ENCODE results near the gene BHLHE23.

BHLHE23 gene

DNA sequence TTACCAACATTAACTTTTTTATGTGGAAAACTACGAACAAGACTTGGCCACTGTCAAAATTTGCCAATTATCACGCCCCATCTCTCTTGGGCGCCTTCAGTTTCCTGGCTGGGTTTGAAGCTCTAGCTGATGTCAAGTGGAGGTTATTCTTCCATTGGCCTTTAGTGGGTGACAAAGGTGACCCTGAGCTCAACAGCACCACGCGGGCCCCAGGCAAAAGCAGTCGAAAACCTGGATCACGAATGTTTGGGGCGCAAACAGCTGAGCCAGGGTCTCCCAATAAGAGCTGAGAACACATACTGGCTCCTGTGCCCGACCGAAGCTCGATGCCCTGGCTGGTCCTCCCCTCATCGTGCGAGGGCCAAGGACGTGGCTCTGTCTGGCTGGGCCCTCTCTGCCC lies 27.5 kb downstream of the BHLHE23 start:
- Mint-ChIP-seq H3K36me3 (ENCODE audit: low read depth) (no peaks in the 10 kb centered on the region), H3K4me1 (ENCODE audit: low read depth) (peaks cover 54% of the 10 kb centered on the region), H3K9me3 (no peaks in the 10 kb centered on the region), H3K27ac (no peak overlapping the region), H3K27me3 (peaks cover 97% of the 10 kb centered on the region), H3K4me3 (no peak overlapping the region)
- intact Hi-C loops (cut with micrococcal nuclease), result no loop called here

DNA sequence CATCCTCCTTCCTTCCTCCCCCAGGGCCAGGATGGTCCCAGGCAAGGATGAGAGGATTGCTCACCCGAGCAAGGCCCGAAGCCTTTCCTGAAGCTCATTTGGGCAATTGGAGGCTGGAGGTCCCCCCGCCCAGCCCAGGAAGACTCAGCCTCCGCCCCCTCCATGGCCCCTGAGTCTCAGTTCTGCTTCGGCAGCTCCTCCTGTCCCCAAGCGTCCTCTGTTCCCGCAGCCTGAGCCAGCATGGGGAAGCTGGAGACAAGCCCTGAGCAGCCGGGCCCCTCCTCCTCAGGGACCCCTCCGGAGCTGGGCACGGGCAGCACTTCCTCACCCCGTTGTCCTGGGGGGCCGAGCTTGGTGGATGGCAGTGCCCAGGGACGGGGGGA lies 28.2 kb downstream of the BHLHE23 start:
- peaks cover 54% of the 10 kb centered on the region for H3K4me1 Mint-ChIP-seq (ENCODE audit: low read depth)
- H3K27ac Mint-ChIP-seq, result peak overlapping the region; percentile 27
- H3K4me3 Mint-ChIP-seq, result peak overlapping the region; percentile 58

DNA sequence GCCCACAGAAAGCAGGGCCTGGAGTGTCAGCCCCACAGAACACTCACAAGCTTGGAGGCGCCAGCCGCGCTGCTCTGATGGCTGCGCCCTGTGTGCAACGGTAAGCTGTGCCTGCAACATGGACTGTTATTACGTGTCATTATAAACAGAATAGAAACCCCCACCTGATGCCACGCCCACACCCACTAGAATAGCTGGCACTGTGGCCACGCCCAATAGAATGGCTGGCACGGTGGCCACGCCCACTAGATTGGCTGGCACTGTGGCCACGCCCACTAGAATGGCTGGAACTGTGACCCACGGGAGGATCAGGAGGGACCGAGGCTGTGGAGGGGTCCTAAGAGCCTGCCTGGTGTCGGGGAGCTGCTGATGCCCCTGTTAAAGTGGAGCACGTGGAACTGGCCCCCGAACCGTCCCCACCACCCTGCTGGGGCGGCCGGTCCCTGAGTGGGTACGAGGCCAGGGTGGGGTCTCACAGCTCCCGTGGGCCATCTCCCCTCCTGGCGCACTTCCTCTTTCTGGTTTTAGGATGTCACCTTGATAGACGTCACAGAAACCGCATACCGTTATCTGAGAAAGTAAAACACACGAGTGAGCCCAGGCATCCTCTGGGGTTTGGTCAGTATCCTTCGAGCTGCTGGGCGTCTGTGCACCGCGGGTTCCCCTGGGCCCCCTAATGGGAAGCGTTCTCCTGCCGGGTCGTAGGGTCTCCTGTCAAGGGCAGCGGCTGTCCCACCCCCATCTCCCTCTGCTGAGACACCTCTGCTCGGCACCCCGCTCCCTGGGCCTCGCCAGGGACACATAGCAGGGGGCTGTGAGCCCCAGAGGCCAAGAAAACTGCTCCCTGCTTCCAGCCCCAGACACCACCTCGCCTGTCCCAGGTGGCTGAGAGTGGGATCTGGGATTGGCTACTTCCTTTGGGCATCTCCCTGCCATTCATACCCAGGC lies 28.9 kb downstream of the BHLHE23 start:
- peak overlapping the region; percentile 58 for H3K4me3 Mint-ChIP-seq
- intact Hi-C loops (cut with micrococcal nuclease), result no loop called here
- no peaks in the 10 kb centered on the region for H3K36me3 Mint-ChIP-seq (ENCODE audit: low read depth)
- H3K27ac Mint-ChIP-seq, result peak overlapping the region; percentile 27
- H3K9me3 Mint-ChIP-seq, result no peaks in the 10 kb centered on the region
- H3K27me3 Mint-ChIP-seq, result peaks cover 97% of the 10 kb centered on the region
- peaks cover 49% of the 10 kb centered on the region for H3K4me1 Mint-ChIP-seq (ENCODE audit: low read depth)

More for the DNA sequence above, 28.2 kb downstream of the BHLHE23 start:
- Mint-ChIP-seq H3K27me3 (peaks cover 97% of the 10 kb centered on the region), H3K9me3 (no peaks in the 10 kb centered on the region), H3K36me3 (ENCODE audit: low read depth) (no peaks in the 10 kb centered on the region)
- intact Hi-C loops (cut with micrococcal nuclease), result no loop called here

DNA sequence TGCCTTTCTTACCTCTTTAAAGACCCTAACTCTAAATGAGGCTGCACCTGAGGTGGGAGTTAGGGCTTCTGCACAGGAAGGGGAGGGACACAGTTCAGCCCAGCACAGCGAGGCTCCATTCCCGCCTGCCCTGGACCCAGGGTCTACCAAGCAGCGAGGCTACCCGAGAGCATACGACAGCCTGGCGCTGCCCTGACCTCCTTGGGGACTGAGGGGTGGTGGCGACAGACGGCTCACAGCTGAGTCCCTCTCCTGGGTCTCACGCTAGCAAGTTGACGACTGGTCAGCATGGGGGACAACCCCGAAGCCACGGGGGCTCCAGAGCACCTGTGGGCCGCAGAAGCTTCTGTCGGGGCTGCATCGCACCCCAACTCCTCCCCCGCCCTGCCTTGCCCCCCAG lies 29.9 kb downstream of the BHLHE23 start:
- Mint-ChIP-seq H3K27me3 (peaks cover 97% of the 10 kb centered on the region), H3K4me1 (ENCODE audit: low read depth) (peaks cover 48% of the 10 kb centered on the region), H3K36me3 (ENCODE audit: low read depth) (no peaks in the 10 kb centered on the region), H3K27ac (no peak overlapping the region), H3K4me3 (no peak overlapping the region), H3K9me3 (no peaks in the 10 kb centered on the region)
- intact Hi-C loops (cut with micrococcal nuclease), result no loop called here

DNA sequence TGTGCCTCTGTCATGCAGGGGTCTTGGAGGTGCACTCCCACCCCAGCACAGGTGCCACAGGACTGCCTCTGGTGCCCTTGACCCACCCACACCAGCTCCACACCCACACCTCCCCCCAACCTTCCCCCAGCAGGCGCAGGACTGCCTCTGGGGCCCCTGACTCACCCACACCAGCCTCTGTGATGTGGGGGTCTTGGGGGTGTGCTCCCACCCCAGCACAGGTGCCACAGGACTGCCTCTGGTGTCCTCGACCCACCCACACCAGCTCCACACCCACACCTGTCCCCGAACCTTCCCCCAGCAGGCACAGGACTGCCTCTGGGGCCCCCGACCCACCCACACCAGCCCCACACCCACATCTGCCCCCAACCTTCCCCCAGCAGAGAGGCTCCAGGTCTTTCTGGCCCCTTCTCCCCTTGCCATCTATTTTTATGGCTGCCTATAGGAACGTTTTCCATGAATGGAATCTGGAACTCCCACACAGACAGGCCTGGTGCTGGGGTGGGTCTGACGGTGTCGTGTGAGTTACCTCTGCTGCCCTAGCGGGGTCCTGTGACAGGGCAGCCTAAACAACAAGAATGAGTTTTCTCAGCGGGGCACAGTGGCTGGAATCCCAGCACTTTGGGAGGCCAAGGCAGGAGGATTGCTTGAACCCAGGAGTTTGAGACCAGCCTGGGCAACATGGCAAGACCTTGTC lies 30.8 kb downstream of the BHLHE23 start:
- Mint-ChIP-seq H3K4me1 (ENCODE audit: low read depth) (peaks cover 42% of the 10 kb centered on the region), H3K36me3 (ENCODE audit: low read depth) (no peaks in the 10 kb centered on the region)

DNA sequence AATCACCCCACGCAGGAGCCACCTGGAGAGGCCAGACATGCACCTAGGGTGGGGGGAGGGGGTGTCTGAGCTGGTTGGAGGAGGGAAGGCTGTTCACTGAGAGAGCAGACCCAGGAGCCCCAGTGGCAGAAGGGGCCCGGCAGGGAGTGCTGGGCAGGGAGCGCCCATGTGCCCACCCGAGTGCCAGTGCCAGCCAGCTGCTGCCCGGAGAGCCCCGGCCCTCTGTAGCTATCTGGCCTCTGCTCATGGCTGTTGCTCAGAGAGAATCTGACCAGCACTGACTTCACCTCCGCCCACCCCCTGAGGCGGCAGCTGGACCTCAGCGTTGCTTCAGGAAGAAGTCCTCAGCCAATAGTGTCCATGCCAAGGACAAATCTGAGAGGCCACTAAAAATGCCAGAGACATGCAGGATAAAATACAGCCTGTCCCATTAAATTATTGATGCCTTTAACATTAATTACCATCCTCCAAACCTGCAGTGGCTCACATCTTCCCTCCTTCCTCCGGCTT lies 31.5 kb downstream of the BHLHE23 start:
- H3K9me3 Mint-ChIP-seq, result no peaks in the 10 kb centered on the region
- peaks cover 39% of the 10 kb centered on the region for H3K4me1 Mint-ChIP-seq (ENCODE audit: low read depth)
- no peak overlapping the region for H3K27ac Mint-ChIP-seq
- H3K36me3 Mint-ChIP-seq (ENCODE audit: low read depth), result no peaks in the 10 kb centered on the region
- intact Hi-C loops (cut with micrococcal nuclease), result no loop called here
- peaks cover 94% of the 10 kb centered on the region for H3K27me3 Mint-ChIP-seq
- no peak overlapping the region for H3K4me3 Mint-ChIP-seq

More for the DNA sequence above, 30.8 kb downstream of the BHLHE23 start:
- H3K9me3 Mint-ChIP-seq, result no peaks in the 10 kb centered on the region
- H3K4me3 Mint-ChIP-seq, result no peak overlapping the region
- intact Hi-C loops (cut with micrococcal nuclease), result no loop called here
- H3K27me3 Mint-ChIP-seq, result peaks cover 97% of the 10 kb centered on the region
- H3K27ac Mint-ChIP-seq, result no peak overlapping the region

DNA sequence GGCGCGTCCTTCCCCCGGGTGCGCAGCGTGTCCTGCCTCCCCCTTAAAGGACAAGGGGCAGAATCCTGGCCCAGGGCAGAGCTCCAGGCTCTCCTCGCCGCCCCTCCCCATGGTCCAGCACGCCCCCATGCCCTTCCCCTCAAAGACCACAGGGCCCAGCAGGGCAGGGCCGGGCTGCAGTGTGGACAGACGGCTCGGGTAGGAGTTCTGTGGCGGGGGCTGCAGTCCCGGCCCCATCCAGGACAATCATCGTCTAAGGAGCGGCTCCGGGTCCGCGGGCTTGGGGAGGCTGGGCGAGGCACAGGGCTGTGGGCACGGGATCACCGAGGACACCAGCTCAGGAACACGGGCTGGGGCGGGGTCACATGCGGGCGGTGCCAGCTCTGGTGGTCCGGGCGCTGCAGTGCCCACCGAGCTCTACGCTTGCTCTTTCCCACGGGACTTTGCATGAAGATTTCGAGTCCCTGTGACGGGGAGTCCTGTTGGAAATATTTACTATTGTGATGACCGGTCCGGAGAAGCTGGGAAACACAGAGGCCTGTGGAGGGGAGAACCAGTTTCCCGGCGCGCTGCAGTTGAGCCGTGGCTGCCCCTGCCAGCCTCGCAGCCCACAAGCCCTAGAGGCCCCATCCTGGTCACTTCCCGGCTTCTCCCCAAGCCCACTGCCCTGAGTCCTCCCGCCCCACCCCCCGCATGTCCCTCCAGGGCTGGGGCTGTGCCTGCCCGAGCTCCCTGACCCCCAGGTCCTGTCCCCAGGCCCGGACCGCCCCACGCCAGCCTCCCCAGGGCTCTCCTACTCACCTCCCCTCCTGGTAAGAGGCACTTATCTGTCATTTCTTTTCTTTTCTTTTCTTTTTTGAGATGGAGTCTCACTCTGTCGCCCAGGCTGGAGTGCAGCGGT lies 33.7 kb downstream of the BHLHE23 start:
- Mint-ChIP-seq H3K9me3 (no peaks in the 10 kb centered on the region), H3K27me3 (peaks cover 82% of the 10 kb centered on the region), H3K36me3 (ENCODE audit: low read depth) (peaks cover 2% of the 10 kb centered on the region), H3K27ac (no peak overlapping the region), H3K4me3 (no peak overlapping the region), H3K4me1 (ENCODE audit: low read depth) (peaks cover 22% of the 10 kb centered on the region)
- intact Hi-C loops (cut with micrococcal nuclease), result loop anchor here (1.0 kb wide), 1 partner anchor 36 kb away; no protein-coding TSS in a partner anchor

DNA sequence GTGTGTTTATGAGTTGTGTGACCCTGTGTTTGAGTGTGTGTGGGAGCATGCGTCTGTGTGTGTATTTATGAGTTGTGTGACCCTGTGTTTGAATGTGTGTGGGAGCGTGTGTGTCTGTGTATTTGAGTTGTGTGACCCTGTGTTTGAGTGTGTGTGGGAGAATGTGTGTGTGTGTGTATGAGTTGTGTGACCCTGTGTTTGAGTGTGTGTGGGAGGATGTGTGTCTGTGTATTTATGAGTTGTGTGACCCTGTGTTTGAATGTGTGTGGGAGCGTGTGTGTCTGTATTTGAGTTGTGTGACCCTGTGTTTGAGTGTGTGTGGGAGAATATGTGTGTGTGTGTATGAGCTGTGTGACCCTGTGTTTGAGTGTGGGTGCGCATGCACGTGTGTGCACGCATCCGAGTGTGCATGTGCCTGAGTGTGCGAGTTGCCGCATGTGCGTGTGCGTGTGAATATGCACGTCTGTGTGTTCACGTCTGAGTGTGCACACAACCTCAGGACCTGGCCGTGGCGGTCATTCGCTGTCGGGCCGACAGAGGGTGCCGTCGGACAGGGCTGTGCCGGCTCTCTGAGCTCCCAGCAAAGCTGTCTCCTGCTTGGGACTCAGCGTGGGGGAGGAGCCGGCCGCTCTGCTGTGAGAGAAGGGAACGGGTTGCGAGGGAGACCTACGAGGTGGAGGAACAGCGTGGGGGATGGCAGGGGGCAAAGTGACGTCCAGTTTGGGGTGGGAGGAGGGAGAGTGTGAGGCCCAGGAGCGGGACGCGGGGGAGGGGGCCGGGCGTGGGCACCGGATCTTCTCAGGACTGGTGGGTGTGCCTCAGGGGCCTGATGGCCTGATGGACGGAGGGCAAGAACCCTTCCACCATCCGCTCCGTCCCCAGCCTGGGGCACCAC lies 34.6 kb downstream of the BHLHE23 start:
- Mint-ChIP-seq H3K27ac (no peak overlapping the region), H3K9me3 (no peaks in the 10 kb centered on the region), H3K4me1 (ENCODE audit: low read depth) (peaks cover 13% of the 10 kb centered on the region), H3K4me3 (no peak overlapping the region), H3K36me3 (ENCODE audit: low read depth) (peaks cover 7% of the 10 kb centered on the region), H3K27me3 (peaks cover 73% of the 10 kb centered on the region)
- intact Hi-C loops (cut with micrococcal nuclease), result loop anchor here (1.0 kb wide), 1 partner anchor 37 kb away; no protein-coding TSS in a partner anchor

DNA sequence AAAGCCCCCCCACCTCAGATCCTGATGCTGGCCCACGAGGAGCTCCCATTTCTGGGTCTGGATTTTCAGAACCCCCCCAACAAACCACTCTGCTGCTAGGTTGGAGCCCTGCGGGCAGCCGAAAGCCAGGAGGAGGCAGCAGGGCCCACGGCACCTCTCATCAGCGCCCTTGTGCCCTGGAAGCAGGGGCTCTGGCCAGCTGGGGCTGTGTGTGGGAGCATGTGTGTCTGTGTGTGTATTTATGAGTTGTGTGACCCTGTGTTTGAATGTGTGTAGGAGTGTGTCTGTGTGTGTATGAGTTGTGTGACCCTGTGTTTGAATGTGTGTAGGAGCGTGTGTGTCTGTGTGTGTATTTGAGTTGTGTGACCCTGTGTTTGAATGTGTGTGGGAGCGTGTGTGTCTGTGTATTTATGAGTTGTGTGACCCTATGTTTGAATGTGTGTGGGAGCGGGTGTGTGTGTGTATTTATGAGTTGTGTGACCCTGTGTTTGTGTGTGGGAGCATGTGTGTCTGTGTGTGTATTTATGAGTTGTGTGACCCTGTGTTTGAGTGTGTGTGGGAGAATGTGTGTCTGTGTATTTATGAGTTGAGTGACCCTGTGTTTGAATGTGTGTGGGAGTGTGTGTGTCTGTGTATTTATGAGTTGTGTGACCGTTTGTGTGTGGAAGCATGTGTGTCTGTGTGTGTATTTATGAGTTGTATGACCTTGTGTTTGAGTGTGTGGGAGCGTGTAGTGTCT lies 35.4 kb downstream of the BHLHE23 start:
- H3K4me3 Mint-ChIP-seq, result no peak overlapping the region

DNA sequence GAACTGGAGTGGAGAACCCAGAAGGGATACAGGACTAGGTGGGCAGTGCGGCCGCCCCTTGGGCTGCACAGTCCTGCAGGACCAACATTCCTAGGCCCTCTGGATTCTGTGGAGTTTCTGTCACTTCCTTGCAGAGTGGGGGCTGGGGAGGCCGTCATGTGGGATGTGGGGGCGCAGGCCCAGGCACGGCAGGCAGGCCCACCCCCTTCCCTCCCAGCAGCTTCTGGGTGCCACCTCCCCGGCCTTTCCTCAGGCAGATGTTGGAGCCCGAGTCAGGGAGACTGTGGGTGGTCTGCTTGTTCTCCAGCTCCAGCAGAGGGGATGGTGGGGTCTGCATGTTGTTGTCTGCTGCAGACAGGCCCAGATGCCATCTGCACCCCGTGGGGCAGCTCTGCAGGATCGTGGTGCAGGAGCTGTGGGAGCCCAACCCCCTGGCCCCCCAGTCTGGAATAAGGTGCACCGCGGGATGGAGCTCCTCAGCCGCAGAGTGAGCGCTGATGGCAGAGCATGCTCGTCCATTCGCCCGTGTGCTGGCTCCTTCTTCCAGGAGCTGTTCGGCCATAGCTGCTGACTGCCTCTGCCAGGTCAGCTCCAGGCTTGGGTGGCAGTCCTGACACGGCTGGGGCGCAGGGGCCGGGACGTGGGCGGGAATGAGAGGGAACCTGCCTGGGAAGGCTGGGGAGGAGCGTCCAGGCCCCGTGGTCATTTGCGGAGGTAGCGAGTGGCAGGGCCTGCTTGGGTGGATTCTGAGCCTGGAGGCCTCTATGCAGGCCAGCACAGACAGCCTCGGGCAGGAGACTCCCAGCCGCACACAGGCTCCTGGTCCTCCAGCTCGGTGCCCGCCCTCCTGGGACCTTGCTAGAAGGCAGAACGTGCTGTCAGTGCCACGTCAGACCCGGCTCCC lies 36.2 kb downstream of the BHLHE23 start:
- Mint-ChIP-seq H3K36me3 (ENCODE audit: low read depth) (peaks cover 19% of the 10 kb centered on the region), H3K4me3 (no peak overlapping the region), H3K27me3 (peaks cover 58% of the 10 kb centered on the region), H3K27ac (no peak overlapping the region), H3K4me1 (ENCODE audit: low read depth) (peaks cover 13% of the 10 kb centered on the region), H3K9me3 (no peaks in the 10 kb centered on the region)
- intact Hi-C loops (cut with micrococcal nuclease), result no loop called here

More for the DNA sequence above, 35.4 kb downstream of the BHLHE23 start:
- H3K27me3 Mint-ChIP-seq, result peaks cover 66% of the 10 kb centered on the region
- intact Hi-C loops (cut with micrococcal nuclease), result no loop called here
- H3K36me3 Mint-ChIP-seq (ENCODE audit: low read depth), result peaks cover 12% of the 10 kb centered on the region
- no peaks in the 10 kb centered on the region for H3K9me3 Mint-ChIP-seq
- no peak overlapping the region for H3K27ac Mint-ChIP-seq
- peaks cover 13% of the 10 kb centered on the region for H3K4me1 Mint-ChIP-seq (ENCODE audit: low read depth)

DNA sequence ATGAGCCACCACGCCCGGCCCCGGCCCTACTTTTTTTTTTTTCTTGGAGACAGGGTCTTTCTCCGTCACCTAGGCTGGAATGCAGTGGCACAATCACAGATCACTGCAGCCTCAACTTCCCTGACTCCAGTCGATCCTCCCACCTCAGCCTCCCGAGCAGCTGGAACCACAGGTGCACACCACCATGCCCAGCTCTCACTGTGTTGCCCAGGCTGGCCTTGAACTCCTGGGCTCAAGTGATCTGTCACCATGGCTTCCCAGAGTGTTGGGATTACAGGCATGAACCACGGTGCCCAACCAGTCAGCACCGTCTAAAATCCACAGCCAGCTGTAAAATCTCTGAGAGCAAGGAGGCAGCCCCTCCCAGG lies 36.8 kb downstream of the BHLHE23 start:
- H3K27ac Mint-ChIP-seq, result no peak overlapping the region
- H3K4me1 Mint-ChIP-seq (ENCODE audit: low read depth), result peaks cover 14% of the 10 kb centered on the region
- peaks cover 52% of the 10 kb centered on the region for H3K27me3 Mint-ChIP-seq
- H3K9me3 Mint-ChIP-seq, result no peaks in the 10 kb centered on the region
- peaks cover 26% of the 10 kb centered on the region for H3K36me3 Mint-ChIP-seq (ENCODE audit: low read depth)
- no peak overlapping the region for H3K4me3 Mint-ChIP-seq
- intact Hi-C loops (cut with micrococcal nuclease), result no loop called here

Measured in dendritic cell treated with granulocyte-macrophage colony-stimulating factor and Interleukin-4, amounts not matched to agents 40 ng/mL and 50 ng/mL, for 4 days (primary cell).